Adrenal gland (tissue), 5 donors: ENCODE measurements around the gene CNOT6.

Experiments
- CTCF ChIP-seq, 6 experiments: fragments of 450-650 bp in 4 of 6; fragments of 200-600 bp in 2 of 6; sonication (generic) in 1 of 6; IDR thresholded peaks; 1 replicate in 5 of 6; 2 replicates in 1 of 6; pipeline versions ENCODE4 v1.5.1 to v1.8.0; 2016 to 2021; ENCODE audit warnings: antibody characterized with exemption in 6 of 6, mild to moderate bottlenecking in 2 of 6, moderate library complexity in 1 of 6
- POLR2A ChIP-seq, 2 donors: fragments of 450-650 bp; IDR thresholded peaks; one replicate each; pipeline ENCODE4 v1.6.1; 2017; ENCODE audit warnings: antibody characterized with exemption in 2 of 2, mild to moderate bottlenecking in 2 of 2, moderate library complexity in 1 of 2
- donor health status: DM: no; HTN: no; CAD: no.

- TF ChIP-seq CTCF (IDR thresholded peaks at IDR 0.05) (no peak), POLR2A (IDR thresholded peaks at IDR 0.05) (no peak)
These were observed 129.7 kb downstream of the CNOT6 start for GRCh38 chr5:180623844-180624243.
